ENCODE measurements around the gene TK2.

GRCh38 chr16:66484453-66485213 lies 65.3 kb downstream of the TK2 start:
- no peak for TF ChIP-seq GATA2 (IDR thresholded peaks at IDR 0.05; ENCODE audit: low read depth, low read length)
- TF ChIP-seq GATA3 (IDR thresholded peaks at IDR 0.05; ENCODE audit: low read depth, low read length): no peak

All from SH-SY5Y (cell line).